Right renal cortex interstitium (tissue), 3 donors: ENCODE results near the gene MOB3A. TPM values are rescaled to one million over a fixed set of nuclear protein-coding genes. Genes with fewer than 3 reads are reported as not detected.
"Not testable (repeated sequence)": the region's sequence is repeated elsewhere in the genome, so short reads cannot be mapped to it uniquely, and the experiment has no call there.

Source experiments
- DNase-seq, 3 donors: peaks; one replicate each; pipeline ENCODE4 v3.0.0-alpha.2; 2013; ENCODE audit warnings: low read depth in 3 of 3, low spot score in 2 of 3
- polyA plus RNA-seq, 3 donors: library from polyadenylated mRNA; unstranded; fragments of 120-200 nt; gene quantifications; one replicate each; pipeline ENCODE4 v1.2.1, GENCODE V29; 2013; ENCODE audit not compliant: insufficient read length in 3 of 3

MOB3A gene
- polyA plus RNA-seq, 3 donors = 19.5 to 21.8 (median 19.9) TPM

- DNase-seq = no peak
These were observed 58.4 kb downstream of the MOB3A start for GRCh38 chr19:2037651-2038255.

- no peak for DNase-seq
These were observed 59.7 kb downstream of the MOB3A start for GRCh38 chr19:2036424-2036823.

DNA sequence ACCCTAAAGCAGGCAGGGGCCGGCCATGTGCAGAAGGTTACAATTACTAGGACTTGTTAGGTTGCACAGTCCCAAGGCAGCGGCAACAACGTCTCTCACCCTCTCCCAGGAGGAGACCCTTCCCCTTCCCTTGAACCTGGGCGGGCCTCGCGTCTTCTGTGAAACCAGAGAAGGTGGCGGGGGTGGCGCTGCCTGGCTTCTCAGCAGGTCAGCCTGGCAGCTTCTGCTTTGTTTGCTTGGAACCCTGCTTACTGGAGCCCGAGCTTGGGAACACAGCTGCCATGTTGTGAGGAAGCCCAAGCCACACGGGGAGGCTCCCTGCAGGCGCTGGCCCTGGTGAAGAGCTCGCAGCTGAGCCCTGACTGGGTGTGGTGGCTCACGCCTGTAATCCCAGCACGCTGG is 60.5 kb downstream of the MOB3A start:
- DNase-seq = no peak

- DNase-seq = no peak
These were observed 61.2 kb downstream of the MOB3A start for GRCh38 chr19:2034729-2035589.

GRCh38 chr19:2034253-2034652 is 61.9 kb downstream of the MOB3A start:
- DNase-seq = not testable (repeated sequence)

DNA sequence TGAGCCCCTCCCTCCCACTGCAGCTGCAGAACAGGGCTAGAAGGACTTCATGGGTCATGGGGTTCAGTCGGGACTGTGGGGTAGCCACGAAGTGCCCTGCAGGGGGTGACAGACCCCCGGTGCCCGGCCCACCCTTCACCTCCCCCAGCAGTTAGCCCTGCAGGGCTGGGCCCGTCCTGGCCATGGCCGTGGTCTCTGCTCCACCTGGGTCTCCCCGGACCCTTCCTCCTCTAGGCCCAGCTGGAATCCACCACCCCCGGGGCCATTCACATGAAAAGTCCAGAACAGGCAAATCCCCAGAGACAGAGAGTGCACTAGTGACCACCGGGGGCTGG is 62.3 kb downstream of the MOB3A start:
- no peak for DNase-seq

- DNase-seq = no peak
These were observed 62.9 kb downstream of the MOB3A start for GRCh38 chr19:2033115-2033824.

DNA sequence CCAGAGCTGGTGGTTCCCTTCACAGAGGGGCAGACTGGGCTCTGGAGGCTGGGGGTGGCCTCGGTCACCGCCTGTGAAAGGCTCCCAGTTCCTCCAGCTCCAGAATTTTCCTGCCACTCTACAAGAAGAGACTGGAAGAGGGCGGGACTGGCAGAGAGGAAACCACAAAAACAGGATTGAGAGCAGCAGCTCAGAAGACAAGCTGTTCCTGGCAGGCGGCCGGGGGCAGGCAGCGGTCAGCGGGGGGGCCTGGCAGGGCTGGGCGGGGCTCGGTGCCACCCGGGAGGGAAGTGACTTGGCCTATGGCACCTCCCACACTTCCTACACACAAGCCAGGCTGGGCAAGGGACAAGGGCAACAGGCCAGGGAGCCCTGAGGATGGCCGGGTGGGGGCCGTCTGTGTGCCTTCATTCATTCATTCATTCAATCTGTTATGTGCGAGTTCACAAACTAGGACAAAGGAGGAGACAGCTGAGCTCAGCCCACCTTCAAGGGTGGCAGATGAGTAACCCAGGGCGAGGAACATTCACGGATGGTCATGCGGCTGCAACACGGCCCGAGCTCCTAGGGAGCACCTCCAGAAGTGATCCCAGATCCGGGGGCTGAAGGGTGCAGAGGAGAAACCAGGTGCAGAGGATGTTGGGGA is 63.7 kb downstream of the MOB3A start:
- no peak for DNase-seq

DNA sequence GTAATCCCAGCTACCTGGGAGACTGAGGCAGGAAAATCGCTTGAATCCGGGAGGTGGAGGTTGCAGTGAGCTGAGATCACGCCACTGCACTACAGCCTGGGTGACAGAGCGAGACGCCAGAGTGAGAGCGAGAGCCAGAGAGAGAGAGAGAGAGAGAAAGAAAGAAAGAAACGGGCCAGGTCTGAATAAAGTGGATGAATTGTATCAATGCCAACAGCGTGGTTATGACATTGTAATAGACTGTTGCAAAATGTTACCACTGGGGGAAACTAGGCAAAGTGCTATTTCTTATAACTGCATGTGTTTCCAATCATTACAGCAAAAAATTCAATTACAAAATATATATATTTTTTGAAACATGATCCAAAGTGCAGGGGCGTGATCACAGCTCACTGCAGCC is 68.8 kb downstream of the MOB3A start:
- no peak for DNase-seq

GRCh38 chr19:2026770-2027169 is 69.4 kb downstream of the MOB3A start:
- DNase-seq = no peak

- DNase-seq = no peak
These were observed 73.8 kb downstream of the MOB3A start for GRCh38 chr19:2022289-2022688.

GRCh38 chr19:2021453-2022140 is 74.5 kb downstream of the MOB3A start:
- DNase-seq = no peak

Other genes with a start within 250 kb of the MOB3A start
- 10 to 100 TPM; 17.5 to 25.2 (median 23.4) TPM for gene REXO1, start 247.8 kb downstream of the MOB3A start, polyA plus RNA-seq
- 1 to 10 TPM; 5.5 to 6.0 (median 5.7) TPM for gene KLF16, start 232.7 kb downstream of the MOB3A start, polyA plus RNA-seq
- 10 to 100 TPM; 33.3 to 37.7 (median 34.9) TPM for gene ABHD17A, start 210.8 kb downstream of the MOB3A start, polyA plus RNA-seq
- 1 to 10 TPM; 1.3 to 2.5 (median 1.5) TPM for gene ADAT3, start 190.9 kb downstream of the MOB3A start, polyA plus RNA-seq
- gene SCAMP4, start 190.9 kb downstream of the MOB3A start, polyA plus RNA-seq = 10 to 100 TPM; 46.8 to 57.7 (median 48.1) TPM
- 10 to 100 TPM; 46.7 to 53.9 (median 51.6) TPM for gene CSNK1G2, start 155.2 kb downstream of the MOB3A start, polyA plus RNA-seq
- 10 to 100 TPM; 74.2 to 95.2 (median 77.0) TPM for gene BTBD2, start 80.6 kb downstream of the MOB3A start, polyA plus RNA-seq
- gene MKNK2, start 45.1 kb downstream of the MOB3A start, polyA plus RNA-seq = 10 to 100 TPM; 48.3 to 59.6 (median 49.1) TPM
- gene IZUMO4, start 589 bp upstream of the MOB3A start, polyA plus RNA-seq = 1 to 10 TPM; 3.6 to 6.1 (median 5.7) TPM
- gene AP3D1, start 55.2 kb upstream of the MOB3A start, polyA plus RNA-seq = 100 to 1,000 TPM in 1 of 3 donors, 10 to 100 TPM in 2; 92.8 to 106 (median 98.8) TPM
- 10 to 100 TPM; 20.5 to 23.9 (median 20.9) TPM for gene DOT1L, start 67.6 kb upstream of the MOB3A start, polyA plus RNA-seq
- 10 to 100 TPM; 54.3 to 65.0 (median 58.7) TPM for gene PLEKHJ1, start 140.0 kb upstream of the MOB3A start, polyA plus RNA-seq
- 10 to 100 TPM; 48.8 to 58.2 (median 54.6) TPM for gene SF3A2, start 140.5 kb upstream of the MOB3A start, polyA plus RNA-seq
- gene AMH, start 153.0 kb upstream of the MOB3A start, polyA plus RNA-seq = 1 to 10 TPM; 1.1 to 1.2 (median 1.1) TPM
- gene JSRP1, start 160.1 kb upstream of the MOB3A start, polyA plus RNA-seq = under 1 TPM; 0.35 to 0.47 (median 0.45) TPM
- under 1 TPM; 0.04 to 0.08 (median 0.04) TPM for gene PEAK3, start 185.8 kb upstream of the MOB3A start, polyA plus RNA-seq
- under 1 TPM in 1 of 3 donors, not detected in 2; 0.06 TPM for gene LINGO3, start 211.8 kb upstream of the MOB3A start, polyA plus RNA-seq
- gene LSM7, start 232.3 kb upstream of the MOB3A start, polyA plus RNA-seq = 10 to 100 TPM; 74.8 to 92.3 (median 86.9) TPM
- gene SPPL2B, start 232.4 kb upstream of the MOB3A start, polyA plus RNA-seq = 10 to 100 TPM; 44.3 to 52.4 (median 44.8) TPM